HG03520 (cell line): Measurements from ENCODE around the gene EIPR1.

Experiments
- ATAC-seq: cut with Tn5 transposase; IDR thresholded peaks from one replicate; pipeline ENCODE4 v1.9.1; 2021; ENCODE audit warnings: mild to moderate bottlenecking, moderate library complexity; ENCODE audit not compliant: unreplicated experiment

The EIPR1 gene

DNA sequence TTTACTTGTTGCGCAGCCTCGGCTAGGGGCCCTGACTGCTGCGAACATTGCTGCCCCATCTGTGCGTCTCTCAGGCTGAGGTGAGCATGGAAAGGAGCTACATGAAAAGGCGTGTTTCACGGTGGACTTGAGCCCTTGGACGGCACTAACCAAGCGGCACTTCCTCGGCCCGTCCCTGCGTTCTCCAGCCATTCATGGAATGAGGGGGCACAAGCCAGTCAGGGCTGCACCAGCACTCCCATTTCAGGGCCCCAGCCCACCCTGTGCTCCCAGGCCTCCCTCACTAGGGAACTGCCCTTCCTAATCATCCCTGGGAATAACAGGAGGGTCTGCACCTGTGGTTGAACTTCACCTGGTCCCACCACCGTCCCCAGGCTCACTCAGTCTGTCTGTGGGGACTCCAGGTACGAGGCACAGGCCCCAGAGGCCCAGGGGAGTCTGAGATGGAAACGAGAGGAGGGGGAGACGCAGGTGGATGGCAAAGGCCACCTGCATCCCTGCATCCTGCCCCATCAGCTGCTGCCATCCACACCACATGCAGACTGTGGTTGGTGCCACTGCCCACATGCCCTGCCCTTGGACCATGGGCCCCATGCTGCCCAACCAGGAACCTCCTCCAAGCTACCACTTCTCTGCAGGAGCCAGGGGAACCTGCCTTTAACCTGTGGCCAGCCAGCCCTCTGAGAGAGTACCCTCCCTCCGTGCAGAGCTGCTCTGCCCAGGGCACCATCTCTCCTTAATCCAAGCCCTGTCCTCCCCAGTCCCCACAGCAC lies 99.7 kb downstream of the EIPR1 start:
- ATAC-seq, result no peak

DNA sequence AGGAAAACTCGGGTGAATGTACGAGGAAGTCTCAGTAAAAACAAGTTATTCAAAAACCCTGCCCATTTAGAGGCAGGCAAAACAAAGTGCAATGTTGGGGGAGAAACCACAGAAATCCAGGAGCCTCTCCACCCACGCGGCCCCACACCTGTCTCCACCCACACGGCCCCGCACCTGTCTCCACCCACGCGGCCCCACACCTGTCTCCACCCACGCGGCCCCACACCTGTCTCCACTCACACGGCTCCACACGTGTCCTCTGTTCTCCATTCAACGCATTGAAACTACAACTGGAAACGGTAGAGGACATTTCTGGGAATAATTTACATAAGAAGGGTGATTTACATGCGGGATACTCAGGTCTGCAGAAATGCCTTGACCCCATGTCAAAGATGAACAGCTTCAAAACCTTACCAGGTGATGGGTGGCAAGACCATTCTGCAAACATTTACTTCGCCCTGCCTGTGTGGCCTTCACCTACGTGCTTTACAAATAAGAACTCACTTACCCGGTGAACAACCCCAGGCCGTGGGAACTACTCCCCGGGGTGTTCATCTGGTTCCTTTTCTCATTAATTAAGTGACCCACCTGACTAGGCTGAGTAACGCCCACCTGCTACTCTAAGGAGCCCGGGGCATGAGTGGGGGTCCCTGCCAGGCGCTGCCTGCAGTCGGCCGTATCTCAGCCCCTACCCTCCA lies 100.4 kb downstream of the EIPR1 start:
- no peak for ATAC-seq

DNA sequence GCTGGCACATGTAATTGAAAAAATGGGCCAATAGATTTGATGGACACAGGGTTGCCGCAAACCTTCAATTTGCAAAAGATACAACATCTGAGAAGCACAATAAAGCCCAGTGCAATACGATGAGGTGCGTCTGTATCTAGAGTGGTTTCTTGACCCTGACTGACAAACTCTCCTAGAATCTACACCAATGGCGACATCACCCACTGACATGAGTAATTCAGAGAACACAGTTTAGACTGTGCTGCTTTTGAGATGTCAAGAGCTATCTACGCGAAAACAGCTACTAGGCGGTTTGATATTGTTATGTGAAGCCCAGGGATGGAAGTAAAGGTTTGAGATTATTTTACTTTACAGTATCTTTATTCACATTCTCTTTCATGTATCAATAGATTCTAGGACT lies 104.9 kb downstream of the EIPR1 start:
- ATAC-seq, result no peak

DNA sequence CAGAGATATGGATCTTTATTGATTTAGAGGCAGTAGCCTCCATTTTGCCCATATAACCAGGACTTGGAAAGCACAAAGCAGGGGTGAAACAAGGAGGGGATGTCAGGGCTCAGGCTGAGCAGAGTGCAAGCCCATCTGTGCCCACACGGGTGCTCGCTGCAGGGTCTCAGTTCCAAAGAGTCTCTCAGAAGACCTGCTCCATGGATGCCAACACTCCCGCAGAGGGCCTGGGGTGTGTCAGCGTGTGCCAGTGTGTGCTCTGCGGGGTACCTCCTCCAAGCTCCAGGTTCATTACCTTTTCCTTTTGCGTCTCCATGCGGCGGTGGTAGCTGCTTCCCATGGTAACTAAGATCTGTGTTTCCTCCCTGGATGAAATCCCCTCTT lies 107.5 kb downstream of the EIPR1 start:
- ATAC-seq, result no peak

DNA sequence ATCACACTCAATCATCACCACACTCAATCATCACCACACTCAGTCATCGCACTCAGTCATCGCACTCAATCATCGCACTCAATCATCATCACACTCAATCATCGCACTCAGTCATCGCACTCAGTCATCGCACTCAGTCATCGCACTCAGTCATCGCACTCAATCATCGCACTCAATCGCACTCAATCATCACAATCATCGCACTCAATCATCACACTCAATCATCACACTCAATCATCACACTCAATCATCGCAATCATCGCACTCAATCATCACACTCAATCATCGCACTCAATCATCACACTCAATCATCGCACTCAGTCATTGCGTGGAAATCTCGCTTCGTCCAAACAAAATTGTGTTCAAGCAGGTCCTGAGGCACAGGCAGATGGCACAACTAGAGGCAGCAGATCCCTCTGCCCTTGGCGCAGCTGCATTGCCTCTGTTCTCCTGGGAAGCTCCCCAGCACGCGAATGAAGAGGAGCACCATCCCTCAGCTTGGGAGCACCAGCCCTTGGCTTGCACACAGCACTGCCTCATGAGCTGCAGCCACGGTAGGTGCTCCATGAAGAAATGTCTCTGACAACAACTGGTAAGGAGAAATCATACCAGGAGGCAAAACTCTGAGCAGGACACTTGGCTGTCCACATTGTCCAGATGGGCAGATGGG lies 108.1 kb downstream of the EIPR1 start:
- no peak for ATAC-seq

DNA sequence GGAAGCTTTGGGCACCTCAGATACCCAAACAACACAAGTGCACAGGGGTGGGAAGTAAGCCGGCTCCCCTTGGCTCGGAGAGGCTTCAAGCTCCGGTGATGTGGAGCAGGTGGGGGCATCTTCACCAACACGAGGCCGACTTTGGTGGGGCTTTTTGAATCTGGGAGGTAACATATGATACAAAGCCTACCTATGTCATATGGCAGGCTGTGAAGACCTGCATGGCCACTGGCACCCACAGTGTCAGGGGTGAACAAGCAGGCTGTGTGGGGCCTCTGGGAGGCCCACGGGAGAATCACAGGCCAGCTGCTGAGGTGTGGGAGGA lies 109.0 kb downstream of the EIPR1 start:
- ATAC-seq, result no peak

DNA sequence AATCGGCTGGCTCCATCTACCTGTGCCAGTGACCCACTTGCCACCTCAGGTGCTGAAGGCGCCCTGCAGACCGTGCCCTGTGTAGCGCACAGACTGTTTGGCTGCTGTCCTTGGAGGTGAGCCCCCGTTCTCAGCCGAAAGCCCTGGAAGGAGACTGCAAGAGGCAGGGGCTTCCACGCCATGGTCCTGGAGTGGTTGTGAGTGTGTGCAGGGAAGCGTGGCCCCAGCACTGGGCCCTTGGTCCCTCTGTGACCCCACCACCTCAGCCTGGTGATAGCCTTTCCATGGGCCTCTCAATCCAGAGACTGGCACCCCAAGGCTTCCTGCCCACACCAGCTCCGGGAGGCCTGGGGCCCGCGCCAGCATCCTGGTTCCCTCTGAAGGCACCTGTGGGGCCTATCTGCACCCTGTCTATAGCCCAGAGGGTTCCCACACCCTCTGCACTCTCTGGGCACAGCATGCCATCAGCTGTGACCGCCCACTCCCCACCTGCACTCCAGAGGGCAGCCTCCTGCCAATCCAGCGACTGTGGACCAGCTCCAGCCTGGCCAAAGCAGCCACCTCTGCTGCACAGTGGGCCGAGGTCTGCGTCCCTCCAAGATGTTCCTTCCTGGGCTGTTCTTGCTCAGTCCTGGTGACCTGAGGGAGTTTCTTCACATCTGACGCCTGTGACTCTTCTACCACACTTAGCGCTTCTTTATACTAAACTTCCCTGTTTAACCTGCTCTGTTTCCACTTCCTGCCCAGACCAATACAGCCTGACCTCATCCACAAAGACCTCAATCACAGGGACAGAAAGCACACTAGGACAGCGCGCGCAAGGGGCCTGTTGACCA lies 109.5 kb downstream of the EIPR1 start:
- no peak for ATAC-seq

DNA sequence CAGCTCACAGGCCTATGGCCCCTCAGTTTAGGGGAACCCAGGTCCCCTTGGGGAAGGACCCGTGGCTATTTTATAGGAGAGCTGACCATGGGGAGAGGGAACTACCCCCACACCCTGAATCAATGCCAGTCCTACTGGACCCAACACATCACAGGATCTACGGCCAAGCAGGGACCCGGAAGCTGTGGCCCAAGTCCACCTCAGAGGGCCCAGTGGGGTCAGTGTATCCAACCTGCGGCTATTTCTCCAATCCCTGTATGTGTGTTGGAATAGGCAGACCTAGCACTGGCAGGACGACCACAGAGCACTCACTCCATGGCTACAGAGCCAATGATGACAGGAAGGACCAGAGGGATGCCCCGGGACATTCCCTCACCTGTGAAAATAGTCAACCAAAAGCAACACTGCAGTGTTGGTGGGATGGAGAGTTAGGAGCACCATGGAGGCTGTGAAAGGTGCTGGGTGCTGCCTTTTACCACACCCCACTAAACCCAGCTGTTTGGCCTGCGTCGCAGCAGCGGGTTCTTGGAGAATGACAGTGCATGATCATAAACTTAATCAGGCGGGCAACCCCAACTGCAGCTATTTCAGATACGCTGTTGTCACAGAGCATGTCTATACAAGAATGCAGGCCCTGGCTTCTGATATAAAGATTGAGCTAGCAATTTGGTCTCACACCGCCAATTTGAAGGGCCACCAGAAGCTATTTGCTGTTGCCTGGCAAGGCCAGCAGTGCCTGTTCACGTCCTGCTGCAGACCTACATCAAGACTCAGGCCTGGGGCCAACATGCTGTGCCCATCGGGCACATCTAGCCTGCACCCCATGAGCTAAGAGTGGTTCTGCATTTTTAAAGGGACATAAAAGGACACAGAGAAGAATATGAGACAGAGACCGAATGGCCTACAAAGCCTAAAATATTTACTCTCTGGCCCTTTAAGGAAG lies 110.4 kb downstream of the EIPR1 start:
- no peak for ATAC-seq

DNA sequence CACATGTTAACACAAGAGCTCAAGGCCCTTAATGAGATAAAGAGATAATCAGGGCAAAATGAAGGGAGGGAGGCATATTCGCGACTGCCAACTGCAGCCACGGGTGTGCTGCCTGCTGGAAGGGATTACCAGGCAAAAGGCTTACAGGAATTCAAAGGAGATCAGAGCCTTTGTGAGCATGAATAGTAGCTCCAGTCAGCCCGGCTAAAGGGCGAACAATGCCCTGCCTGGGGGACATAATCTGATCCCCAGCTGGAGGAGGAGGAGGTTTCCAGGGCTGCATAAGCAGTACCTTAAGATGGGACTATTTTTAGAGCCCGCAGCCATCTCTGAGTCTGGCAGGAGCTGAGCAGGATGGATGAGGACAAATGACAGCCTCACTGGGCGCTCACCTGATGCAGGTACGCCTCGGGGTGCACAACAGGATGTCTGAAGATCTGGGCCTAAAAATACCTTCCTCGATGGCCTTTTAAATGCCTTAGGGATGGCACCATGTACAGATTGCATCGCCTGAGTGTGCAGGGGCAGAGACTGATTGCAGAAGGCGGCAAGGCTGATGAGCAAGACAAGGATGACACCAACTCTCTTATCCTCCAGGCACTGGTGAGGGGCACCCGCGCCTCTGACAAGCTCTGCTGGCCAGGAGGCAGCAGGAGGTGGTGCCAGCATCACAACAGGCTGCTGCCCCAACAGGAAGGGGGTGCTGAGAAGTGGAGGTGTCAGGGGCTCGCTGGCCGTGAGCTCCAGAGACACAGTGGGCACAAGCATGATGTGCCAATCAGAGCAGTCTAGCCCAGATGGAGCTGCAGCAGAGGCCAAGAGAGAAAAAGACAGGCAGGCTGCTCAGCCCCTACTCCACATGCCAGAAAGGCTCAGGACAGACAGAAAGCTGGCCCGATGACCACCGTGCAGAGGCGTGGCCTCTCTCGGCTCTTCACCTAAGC lies 111.4 kb downstream of the EIPR1 start:
- ATAC-seq, result no peak

DNA sequence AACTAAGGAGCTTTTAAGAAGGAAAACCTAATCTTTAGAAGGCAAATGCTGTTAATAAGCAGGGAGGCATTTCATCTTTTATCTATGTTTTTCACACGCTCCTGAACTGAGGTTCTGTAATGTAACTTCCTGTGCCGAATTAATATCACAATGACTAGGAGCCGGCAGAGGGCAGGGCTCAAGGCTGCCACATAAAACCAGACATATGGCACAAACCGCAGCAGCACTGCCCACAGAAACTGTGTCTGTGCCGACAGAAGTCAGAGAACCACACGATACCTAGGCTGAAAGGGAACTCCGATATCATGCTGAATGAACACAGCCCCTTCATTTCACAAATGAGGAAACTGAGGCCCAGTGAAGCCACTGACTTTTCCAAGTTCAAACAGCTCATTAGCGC lies 112.1 kb downstream of the EIPR1 start:
- no peak for ATAC-seq

DNA sequence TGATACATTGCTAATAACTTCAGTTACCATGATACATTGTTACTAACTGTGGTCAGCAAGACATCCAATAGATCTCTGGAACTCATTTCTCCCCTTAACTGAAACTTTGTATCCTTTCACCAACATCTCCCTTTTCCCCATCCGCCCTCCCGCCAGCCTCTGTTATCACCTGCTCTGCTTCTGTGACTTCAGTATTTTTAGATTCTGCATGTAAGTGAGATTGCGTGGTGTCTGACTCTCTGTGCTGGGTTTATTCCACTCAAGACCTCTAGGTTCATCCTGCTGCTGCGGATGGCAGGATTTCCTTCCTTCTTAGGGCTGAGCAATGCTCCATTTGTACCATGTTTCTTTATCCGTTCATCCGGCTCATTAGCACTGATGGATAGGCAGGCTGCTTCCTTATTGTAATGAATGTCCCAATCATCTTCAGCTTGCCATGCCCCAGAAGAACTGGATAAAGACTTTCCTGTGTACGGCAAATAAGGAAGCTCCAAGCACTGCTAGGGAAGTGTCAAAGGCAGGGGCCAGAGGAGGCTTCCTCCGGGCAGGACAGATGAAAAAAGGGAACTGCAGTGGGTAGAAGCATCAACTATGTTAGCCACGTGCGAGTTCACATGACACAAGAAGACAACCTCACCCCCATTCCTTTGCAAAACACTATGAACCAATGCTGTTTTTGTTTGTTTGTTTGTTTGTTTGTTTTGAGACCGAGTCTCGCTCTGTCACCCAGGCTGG lies 113.4 kb downstream of the EIPR1 start:
- no peak for ATAC-seq

DNA sequence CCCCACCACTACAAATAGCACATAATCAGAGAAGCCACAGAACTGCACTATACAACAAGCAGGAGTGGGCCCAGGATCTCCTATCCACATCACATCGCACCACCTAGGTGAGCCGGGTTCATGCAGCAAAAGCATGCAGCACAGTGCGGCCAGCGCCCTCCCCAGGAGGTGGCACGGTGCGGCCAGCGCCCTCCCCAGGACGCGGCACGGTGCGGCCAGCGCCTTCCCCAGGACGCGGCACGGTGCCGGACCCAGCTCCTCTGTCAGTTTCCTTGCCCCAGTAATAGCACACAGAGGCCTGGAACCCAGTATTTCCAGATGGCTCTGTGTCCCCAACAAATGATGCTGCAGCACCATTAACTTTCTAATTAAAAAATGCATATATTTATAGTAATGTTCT lies 114.1 kb downstream of the EIPR1 start:
- ATAC-seq, result no peak

DNA sequence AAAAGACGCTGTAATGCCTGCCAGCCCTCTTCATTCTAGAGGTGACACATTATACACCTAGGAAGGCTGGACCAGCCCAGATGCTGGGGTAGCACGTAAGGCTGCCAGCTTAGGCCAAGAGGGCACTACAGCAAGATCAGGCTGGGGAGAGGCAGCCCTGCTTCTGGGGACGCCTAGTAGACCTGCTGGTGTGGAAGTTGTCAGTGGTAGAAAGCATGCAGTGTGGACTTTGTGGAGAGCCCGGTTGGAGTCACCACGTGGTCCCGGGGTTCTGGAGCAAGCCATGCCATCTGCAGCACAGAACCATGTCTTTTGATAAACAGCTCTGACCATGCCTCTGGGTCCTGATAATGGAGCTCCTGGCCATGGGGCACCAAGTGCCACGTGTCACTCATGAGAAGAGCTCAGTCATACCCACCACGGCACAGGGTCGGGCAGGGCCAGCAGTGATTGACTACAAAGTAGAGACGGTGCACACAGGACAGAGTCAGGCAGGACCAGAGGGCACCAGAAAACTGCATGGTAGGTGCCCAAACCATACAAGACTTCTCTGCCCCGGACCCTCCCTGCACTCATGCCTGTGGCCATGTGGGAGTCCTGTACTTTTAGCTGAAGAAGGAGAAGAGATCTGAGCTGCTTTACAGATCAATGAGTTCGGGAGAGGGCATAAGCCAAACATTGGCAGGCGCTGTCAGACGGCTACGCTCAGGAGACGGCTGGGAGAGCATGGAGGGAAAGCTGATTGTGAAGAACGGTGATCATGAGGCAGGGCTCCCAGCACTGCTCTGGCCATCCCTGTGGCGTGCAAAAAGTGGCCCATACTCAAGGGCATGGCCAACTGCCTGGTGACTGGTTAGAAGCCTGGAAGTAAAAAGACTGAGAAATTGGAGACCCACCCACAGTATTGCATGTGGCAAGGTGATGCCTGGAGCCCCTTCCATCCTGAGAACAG lies 114.9 kb downstream of the EIPR1 start:
- no peak for ATAC-seq

DNA sequence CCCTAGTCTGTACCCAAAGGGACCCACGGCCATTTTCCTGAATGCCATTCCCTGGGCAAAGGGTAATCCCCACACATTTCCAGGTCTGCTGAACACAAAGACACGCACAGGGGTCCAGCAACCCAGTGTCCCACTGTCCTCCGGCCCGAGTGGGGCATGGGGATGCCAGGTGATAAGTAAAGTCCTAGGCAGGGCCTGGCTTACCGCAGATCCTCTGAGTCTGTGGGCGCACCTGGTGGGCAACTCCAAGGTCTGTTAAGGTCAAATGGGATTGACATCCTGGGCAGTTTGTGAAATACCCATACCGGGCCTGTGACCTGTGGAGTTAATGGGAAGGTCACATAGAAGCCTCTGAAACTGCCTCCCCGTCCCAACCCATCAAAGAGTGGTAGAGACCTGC lies 116.1 kb downstream of the EIPR1 start:
- ATAC-seq, result no peak

DNA sequence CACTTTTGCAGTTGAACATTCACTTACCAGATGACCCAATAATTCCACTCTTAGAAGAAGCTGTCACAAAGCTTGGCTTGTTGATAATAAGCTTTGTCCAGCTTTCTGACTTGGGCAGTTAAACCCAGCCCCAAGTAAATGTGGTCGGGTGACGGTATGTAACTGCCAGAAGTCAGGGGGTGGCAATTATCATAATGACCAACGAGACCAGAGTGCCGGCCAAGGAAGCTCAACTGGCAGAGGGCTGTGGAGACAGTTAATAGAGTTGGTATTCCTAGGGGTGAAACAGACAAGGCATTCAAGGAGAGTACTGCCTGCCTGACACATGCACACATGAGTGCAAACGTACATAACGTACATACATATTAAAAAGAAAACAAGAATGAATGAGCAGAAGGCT lies 116.7 kb downstream of the EIPR1 start:
- no peak for ATAC-seq

DNA sequence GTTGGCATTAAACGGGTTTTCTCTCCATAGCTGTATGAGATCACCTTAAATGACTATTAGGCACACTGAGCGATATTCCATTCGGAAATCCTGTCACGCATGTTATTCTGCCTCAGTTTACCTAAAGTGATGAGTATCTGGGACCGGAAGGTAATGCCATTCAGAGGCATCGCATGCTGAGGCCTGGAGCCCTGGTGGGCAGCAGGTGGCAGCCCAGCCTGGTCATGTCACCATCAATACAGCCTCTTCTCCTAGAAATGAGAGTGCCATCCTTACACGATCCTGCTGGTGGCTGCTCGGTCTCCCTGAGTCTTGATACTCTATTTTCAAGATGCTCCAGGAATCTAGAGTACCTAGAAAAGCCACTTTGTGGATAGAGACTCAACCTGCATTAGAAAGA lies 119.8 kb downstream of the EIPR1 start:
- ATAC-seq, result no peak

DNA sequence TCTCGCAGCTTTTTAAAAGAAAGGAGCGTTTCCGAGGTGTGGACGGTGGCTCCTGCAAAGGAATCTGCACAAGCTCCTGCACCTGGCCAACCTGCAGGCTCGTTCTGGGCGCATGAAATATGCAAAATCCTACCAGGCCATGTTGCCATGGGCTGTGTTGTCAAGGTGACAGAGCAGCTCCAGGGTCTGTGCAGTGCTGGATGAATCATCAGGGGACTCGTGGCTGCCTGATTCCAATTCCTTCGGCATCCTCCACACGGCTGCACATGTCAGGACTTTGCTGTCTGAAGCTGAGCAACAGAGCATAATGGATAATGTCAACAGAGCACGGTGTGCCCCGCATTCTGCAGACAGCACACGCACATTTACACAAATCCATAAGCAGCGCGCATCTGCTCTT lies 120.5 kb downstream of the EIPR1 start:
- ATAC-seq, result no peak
